Fibroblast of mammary gland (primary cell): Measurements from ENCODE around the gene MBD5.

Experiments used
- DNase-seq: peaks from one replicate; pipeline ENCODE4 v3.0.0-alpha.2; 2010; ENCODE audit warnings: low read depth
- H3K4me3 ChIP-seq: 2 replicates; pipeline ENCODE4 v1.5.1; 2011; ENCODE audit warnings: low read depth, mild to moderate bottlenecking, low read length, moderate library complexity; ENCODE audit not compliant: control insufficient read depth
- CTCF ChIP-seq: conservative IDR thresholded peaks from 2 replicates; pipeline ENCODE4 v1.5.1; 2011; ENCODE audit warnings: low read depth, low read length, inconsistent platforms; ENCODE audit not compliant: control insufficient read depth, insufficient read depth

The MBD5 gene

DNA sequence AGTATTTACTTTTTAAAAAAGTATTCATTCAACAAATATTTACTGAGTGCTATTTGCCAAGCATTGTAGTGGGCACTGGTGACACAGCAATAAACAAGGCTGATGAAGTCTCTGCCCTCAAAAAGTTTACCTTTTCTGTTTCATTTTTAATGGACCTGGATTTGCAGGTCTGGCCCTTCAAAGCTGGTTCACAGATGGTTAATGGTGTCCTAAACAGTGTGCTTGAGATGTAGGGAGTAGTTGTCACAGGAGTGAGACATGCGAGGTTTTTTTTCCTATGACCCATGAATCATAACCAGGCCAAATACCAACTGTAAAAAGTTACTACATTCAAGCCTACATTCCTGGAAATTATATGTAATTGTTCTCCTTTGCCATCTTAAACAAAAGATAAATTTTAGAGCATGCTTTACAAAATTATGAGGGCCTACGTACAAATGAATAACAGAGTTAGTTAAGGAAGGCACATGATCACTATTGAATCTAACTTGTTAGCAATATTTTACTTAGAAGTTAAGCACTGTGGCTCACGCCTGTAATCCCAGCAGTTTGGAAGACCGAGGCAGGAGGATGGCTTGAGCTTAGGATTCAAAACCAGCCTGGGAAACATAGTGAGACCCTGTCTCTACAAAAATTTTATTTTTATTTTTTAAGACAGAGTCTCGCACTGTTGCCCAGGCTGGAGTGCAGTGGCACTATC lies 223.9 kb downstream of the MBD5 start:
- DNase-seq: peak; percentile 73
- TF ChIP-seq CTCF: no peak
- no peak overlapping the region for H3K4me3 ChIP-seq

GRCh38 chr2:148251993-148252392 lies 231.1 kb downstream of the MBD5 start:
- H3K4me3 ChIP-seq: no peak overlapping the region
- DNase-seq: no peak
- no peak for TF ChIP-seq CTCF

DNA sequence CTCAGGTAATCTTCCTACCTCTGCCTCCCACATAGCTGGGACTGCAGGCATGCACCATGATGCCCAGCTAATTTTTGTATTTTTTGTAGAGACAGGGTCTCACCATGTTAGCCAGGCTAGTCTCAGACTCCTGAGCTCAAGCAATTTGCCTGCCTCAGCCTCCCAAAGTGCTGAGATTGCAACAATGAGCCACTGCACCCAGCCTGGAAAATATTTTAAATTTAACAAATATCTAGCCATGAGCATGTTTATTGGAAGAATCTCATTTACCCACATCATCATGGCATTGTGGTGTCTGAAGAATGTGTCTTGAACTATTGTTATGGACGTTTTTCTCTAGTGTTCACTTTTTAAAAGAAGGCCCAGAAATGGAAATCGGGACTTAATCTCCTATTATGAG lies 231.8 kb downstream of the MBD5 start:
- no peak for TF ChIP-seq CTCF
- H3K4me3 ChIP-seq: no peak overlapping the region
- DNase-seq: no peak

DNA sequence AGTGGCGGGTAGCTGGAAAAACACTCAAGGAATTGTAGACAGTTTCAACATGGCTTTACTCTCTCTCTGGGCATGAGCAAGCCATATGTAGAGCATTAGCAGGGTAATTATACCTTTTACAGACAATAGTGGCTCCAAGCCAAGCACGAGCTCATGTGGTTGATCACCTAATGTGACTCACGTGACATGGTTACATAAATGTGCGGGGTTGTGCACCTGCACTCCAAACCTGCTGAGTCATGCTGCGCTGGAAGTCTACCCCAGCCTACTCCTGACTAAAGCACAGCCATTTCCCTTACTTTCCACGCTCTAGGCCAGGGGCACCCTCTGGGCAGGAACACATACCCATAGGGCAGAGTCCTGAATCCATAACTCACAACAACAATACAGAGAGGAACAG lies 232.8 kb downstream of the MBD5 start:
- no peak for TF ChIP-seq CTCF
- peak; percentile 27 for DNase-seq
- H3K4me3 ChIP-seq: no peak overlapping the region

DNA sequence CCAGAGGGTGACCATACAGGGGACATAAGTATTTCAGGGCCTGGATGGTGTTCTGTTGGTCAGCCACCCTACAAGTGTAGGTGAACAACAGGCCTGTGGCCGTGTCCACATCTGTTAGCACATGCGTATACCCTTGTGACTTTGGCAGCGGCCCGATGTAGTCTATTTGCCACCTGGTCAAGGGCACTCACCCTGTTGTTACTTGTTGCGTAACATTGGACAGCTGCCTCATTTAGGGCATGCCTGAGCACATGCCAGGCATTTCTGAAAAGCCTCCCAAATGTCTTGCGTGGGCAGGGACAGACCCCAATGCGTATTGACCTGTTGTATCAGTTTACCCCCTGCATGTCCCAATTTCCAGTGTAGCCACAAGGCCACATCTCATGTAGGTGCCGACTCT lies 235.0 kb downstream of the MBD5 start:
- no peak for TF ChIP-seq CTCF
- DNase-seq: no peak
- no peak overlapping the region for H3K4me3 ChIP-seq

DNA sequence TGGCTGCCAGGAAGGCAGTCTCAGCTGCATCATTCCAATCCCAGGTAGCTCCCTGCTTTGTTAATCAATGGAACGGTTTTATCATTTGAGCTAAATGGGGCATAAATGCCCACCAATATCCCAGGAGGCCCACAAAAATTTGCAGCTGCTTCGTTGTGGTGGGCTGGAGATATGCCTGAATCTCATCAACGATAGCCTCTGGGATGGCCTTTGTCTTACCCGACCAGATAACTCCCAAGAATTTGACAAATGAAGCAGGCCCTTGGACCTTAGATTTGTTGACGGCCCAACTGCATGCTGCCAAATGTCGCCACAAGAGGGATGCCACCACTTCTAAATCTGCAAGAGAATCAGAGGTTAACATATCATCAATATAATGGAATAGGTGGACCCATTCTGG lies 236.4 kb downstream of the MBD5 start:
- H3K4me3 ChIP-seq: no peak overlapping the region
- no peak for DNase-seq
- no peak for TF ChIP-seq CTCF

GRCh38 chr2:148258124-148258523 lies 237.2 kb downstream of the MBD5 start:
- DNase-seq: no peak
- no peak for TF ChIP-seq CTCF
- no peak overlapping the region for H3K4me3 ChIP-seq
